ENCODE data around the gene TRIM40. TPM values are rescaled to one million over a fixed set of nuclear protein-coding genes. Genes with fewer than 3 reads are reported as not detected.

Gene TRIM40
- total RNA-seq, 2 experiments from 2014 or later = not detected

DNA sequence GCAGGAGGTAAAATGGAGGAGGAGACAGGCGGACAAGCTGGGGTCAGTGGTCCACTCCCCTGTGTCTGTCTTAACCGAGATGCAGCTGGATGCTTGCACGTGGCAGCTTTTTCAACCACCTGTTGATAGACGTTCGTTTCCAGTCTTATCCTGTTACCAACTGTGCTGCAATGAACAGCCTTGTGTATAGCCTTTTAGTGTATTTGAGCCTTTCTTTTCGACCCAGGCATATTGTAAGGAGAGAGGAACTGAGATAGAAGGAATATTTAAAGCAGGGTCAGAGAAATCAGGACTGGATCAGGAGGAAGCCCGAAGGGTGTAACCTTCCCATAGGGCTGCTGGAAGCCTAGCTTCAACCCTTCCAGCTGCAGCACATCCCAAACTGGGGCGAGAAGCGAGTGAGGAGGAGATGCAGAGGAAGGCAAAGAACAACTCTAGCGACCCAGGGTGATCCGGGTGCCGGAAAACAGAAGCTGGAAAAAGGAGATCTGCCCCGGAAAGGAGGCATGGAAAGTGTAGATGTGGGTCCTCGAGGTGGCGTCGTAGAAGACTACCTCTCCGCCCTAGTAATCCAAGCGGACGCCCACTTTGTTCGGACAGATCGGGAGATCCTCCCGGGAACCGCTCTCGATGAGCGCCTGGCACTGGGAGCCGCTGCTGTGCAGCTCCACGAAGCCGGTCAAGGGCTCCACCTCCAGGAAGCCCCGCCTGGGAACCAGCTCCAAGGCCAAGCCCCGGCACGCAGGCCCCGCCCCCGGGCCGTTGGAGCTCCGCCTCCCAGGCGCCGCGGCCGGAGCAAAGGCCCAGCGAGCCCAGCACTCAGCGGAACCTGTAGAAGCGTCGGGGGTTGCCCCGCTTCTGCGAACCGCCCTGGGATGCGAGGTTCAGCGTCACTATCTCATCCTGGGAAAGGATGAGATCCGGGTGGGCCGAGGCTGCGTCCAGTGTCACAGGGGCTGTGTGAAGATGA is 34.2 kb upstream of the TRIM40 start:
- Mint-ChIP-seq H3K4me3 (peak overlapping the region; percentile 64), H3K27me3 (peaks cover 35% of the 10 kb centered on the region), H3K9me3 (no peaks in the 10 kb centered on the region), H3K27ac (no peak overlapping the region), H3K36me3 (no peaks in the 10 kb centered on the region), H3K4me1 (ENCODE audit: low read depth) (peaks cover 49% of the 10 kb centered on the region)
- intact Hi-C loops (cut with micrococcal nuclease) = loop anchor here (2.0 kb wide), 1 partner anchor 35 kb away; the partner anchor contains the start of gene PPP1R11
- CTCF ChIA-PET = interaction anchor here (0.6 to 12.8 kb wide), 22 partner anchors 9 to 451 kb away, joined by 3 to 491 read pairs (median 4); partner anchors contain the start of genes POLR1H, PPP1R11, TRIM26 and TRIM40
- peak; percentile 78 for DNase-seq
- POLR2A ChIA-PET = interaction anchor here (1.0 kb wide), 1 partner anchor 35 kb away, joined by 4 read pairs; the partner anchor contains the start of gene PPP1R11

DNA sequence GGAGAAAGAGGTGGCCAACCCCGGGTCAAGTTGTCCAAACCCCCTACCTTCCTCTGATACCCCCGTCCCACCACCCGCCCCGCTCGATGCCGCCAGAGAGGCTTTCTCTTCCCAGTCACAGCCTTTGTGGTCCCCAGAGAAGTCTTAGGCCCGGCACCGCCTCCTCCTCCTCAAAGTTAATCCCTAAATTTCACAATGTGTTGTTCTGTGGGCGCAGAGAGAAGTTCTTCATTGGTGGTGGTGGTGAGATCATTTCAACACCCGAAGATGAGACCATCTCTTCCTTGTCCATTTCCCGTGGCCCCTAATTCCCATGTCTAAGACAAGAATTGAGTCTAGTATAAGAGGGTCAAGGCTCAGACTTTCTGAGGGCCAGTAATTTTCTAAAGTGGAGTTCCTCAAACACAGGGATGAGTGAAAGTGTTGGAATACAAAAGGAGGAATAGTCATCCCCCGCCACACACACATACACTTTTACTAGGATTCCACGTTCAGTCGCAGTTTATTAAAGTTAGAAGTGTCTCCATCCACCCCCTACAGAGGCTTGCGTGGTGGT is 33.4 kb upstream of the TRIM40 start:
- Mint-ChIP-seq H3K27me3 (peaks cover 37% of the 10 kb centered on the region), H3K36me3 (no peaks in the 10 kb centered on the region), H3K4me3 (peak overlapping the region; percentile 50), H3K9me3 (no peaks in the 10 kb centered on the region), H3K27ac (no peak overlapping the region), H3K4me1 (ENCODE audit: low read depth) (peaks cover 45% of the 10 kb centered on the region)
- peak; percentile 13 for DNase-seq
- CTCF ChIA-PET = interaction anchor here (0.5 to 12.8 kb wide), 38 partner anchors 8 to 361 kb away, joined by 3 to 491 read pairs (median 6); partner anchors contain the start of genes POLR1H, PPP1R11, TRIM26 and TRIM31
- intact Hi-C loops (cut with micrococcal nuclease) = loop anchor here (2.0 kb wide), 1 partner anchor 36 kb away; the partner anchor contains the start of gene PPP1R11
- POLR2A ChIA-PET = interaction anchor here (1.0 kb wide), 2 partner anchors 36 to 66 kb away, joined by 3 to 4 read pairs; partner anchors contain the start of gene PPP1R11

DNA sequence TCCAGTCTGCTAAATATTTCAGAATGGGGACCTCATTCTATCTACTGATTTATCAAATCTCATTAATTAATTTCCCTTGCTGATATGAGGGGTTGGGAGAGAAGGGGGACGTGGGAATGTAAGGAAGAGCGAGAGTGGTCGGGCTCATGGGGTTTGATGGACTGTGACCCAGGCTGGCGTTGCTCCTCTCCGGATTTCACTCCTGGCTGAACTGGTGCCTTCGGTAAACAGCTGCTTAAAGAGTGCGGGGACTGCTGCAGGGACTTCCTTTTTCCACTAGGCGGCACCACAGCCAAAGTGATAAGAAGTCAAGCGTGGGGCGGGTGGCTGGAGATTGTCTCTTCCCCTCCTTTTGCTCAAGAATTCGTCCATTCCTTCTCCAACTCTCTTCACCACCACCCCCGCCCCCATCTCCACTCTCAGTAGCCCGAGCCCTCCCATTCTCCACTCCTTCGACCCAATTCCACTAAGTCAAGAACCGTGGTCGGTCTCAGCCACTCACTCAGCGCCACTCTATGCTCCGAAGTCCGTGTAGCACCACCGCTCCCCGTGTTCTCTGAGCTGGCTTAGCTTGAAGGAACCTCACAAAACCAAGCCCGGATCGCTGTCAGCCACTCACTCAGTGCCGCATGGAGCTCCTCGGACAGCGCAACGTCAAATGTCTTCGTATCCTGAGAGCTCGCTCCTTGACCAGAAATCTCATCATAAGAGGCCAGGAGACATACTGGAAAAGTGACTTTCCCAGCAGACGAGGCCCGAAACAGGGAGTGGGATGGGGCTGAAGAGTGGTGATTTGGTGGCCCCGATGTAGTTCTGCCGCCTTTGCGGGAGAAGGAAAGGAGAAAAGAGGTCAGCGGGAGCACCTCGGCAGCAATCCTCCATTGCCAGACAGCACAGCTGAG is 32.7 kb upstream of the TRIM40 start:
- CTCF ChIA-PET = interaction anchor here (0.5 to 12.8 kb wide), 39 partner anchors 9 to 361 kb away, joined by 3 to 491 read pairs (median 4); partner anchors contain the start of genes POLR1H, PPP1R11, TRIM26 and TRIM31
- POLR2A ChIA-PET = interaction anchor here (1.0 to 1.9 kb wide), 4 partner anchors 28 to 65 kb away, joined by 3 to 5 read pairs (median 3); partner anchors contain the start of gene RNF39
- intact Hi-C loops (cut with micrococcal nuclease) = loop anchor here (1.0 to 2.0 kb wide), 3 partner anchors 28 to 67 kb away; partner anchors contain the start of gene PPP1R11
- peak; percentile 91 for DNase-seq
- no peak overlapping the region for H3K27ac Mint-ChIP-seq
- no peaks in the 10 kb centered on the region for H3K9me3 Mint-ChIP-seq
- H3K4me1 Mint-ChIP-seq (ENCODE audit: low read depth) = peaks cover 41% of the 10 kb centered on the region
- H3K27me3 Mint-ChIP-seq = peaks cover 41% of the 10 kb centered on the region
- no peaks in the 10 kb centered on the region for H3K36me3 Mint-ChIP-seq
- H3K4me3 Mint-ChIP-seq = peak overlapping the region; percentile 73

DNA sequence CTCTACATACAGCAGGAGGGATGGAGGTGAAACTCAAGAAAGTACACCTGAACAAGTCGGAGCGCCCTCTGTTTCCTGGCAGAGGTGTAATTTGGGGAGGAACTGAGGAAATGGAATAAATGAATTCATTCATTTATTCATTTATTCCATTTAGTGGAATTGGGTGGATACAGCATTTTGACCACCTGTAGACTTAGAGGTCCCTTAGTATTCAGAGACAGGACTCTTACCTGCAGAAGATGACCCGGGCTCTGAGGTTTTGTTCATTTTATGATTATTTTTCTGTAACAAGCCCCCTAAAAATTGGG is 32.1 kb upstream of the TRIM40 start:
- H3K27ac Mint-ChIP-seq = no peak overlapping the region
- H3K27me3 Mint-ChIP-seq = peaks cover 39% of the 10 kb centered on the region
- H3K4me1 Mint-ChIP-seq (ENCODE audit: low read depth) = peaks cover 37% of the 10 kb centered on the region
- DNase-seq = no peak
- POLR2A ChIA-PET = interaction anchor here (1.0 to 1.9 kb wide), 3 partner anchors 27 to 38 kb away, joined by 3 to 5 read pairs (median 3); partner anchors contain the start of gene RNF39
- intact Hi-C loops (cut with micrococcal nuclease) = loop anchor here (1.0 to 2.0 kb wide), 3 partner anchors 27 to 66 kb away; partner anchors contain the start of gene PPP1R11
- CTCF ChIA-PET = interaction anchor here (0.6 to 12.8 kb wide), 29 partner anchors 9 to 360 kb away, joined by 3 to 491 read pairs (median 6); partner anchors contain the start of genes POLR1H, TRIM26, TRIM31 and TRIM40
- H3K4me3 Mint-ChIP-seq = peak overlapping the region; percentile 73
- no peaks in the 10 kb centered on the region for H3K36me3 Mint-ChIP-seq
- H3K9me3 Mint-ChIP-seq = no peaks in the 10 kb centered on the region

DNA sequence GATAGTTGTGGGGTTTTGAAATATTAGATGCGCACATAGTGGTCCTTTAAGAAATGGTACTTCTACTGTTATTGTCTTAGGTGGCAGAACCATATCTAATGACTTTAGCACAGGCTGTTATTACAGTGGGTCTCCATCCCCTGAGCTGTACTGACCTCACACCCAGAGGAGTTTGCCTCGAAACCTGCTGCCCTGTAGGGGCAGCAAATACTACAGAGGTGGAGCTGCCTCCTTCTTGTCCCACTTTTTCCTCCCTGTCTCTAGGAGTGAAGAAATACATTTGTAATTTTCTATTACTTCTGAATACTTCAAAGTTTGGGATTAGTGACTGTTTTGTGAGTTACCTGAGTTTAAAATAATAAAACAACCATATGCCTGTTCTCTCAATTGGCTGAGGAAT is 31.3 kb upstream of the TRIM40 start:
- intact Hi-C loops (cut with micrococcal nuclease) = no loop called here
- Mint-ChIP-seq H3K36me3 (no peaks in the 10 kb centered on the region), H3K9me3 (no peaks in the 10 kb centered on the region), H3K27ac (no peak overlapping the region), H3K4me3 (no peak overlapping the region), H3K27me3 (peaks cover 36% of the 10 kb centered on the region), H3K4me1 (ENCODE audit: low read depth) (peaks cover 36% of the 10 kb centered on the region)
- no peak for DNase-seq
- ChIA-PET CTCF (interaction anchor here (0.5 to 12.8 kb wide), 10 partner anchors 8 to 355 kb away, joined by 3 to 491 read pairs (median 6); partner anchors contain the start of genes TRIM31 and TRIM40), POLR2A (interaction anchor here (1.9 kb wide), 1 partner anchor 26 kb away, joined by 5 read pairs; no protein-coding TSS in a partner anchor)

DNA sequence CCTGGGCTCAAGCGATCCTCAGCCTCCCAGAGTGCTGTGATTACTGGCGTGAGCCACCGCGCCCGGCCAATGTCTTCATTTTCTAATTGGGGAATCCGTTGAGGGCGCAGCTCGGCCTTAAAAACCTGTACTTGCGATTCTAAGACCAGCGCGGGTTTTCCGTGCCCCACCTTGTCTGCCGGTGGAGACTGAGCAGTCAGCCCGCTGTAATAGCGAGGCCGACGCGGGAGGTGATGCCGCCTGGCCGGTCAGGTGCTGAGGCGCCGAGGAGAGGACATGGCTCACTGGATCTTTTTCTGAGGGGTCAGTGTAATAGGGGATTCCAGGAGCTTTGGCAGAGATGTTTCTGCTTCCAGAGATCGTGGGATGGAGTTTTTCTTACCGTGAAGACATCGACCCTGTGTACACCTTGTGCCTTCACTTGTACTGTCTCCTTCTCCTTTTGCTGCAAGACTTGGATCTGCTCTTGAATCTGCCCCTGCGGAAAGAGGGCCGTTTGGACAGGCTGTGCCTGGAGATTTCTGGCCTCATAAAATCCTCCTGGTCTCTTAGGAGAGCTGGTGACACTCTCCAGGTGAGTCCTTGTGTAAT is 24.6 kb upstream of the TRIM40 start:
- peaks cover 20% of the 10 kb centered on the region for H3K4me1 Mint-ChIP-seq (ENCODE audit: low read depth)
- H3K36me3 Mint-ChIP-seq = no peaks in the 10 kb centered on the region
- intact Hi-C loops (cut with micrococcal nuclease) = no loop called here
- CTCF ChIA-PET = interaction anchor here (3.8 to 12.8 kb wide), 2 partner anchors 7 to 18 kb away, joined by 19 to 491 read pairs; partner anchors contain the start of gene TRIM40
- POLR2A ChIA-PET = interaction anchor here (0.6 kb wide), 1 partner anchor 464 kb away, joined by 3 read pairs; no protein-coding TSS in a partner anchor
- H3K27ac Mint-ChIP-seq = no peak overlapping the region
- DNase-seq = no peak
- peaks cover 37% of the 10 kb centered on the region for H3K27me3 Mint-ChIP-seq
- H3K4me3 Mint-ChIP-seq = no peak overlapping the region
- H3K9me3 Mint-ChIP-seq = no peaks in the 10 kb centered on the region

DNA sequence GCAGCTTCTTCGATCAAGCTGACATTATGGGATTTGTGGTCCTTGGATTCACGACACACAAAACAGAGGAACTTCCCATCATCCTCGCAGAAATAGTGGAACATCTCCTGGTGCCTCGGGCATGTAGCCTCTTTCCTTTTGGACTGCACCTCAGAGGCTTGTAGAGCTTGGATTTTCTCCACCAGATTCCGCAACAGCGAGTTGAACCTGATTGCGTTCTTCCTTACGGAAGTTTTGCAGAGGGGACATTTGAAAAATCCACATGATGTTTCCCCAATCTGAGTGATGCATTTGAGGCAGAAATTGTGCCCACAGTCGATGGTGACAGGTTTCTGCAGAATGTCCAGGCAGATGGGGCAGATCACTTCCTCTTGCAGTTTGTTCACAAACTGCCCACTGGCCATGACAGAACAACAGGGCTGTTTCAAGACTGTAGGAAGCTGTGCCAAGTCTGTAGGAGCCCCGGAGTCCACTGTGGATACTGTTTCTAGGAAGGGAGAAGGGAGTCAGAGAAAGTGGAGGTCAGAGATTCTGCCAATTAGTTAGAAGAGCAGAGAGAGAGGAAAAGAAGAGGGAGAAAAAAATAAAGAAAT is 23.4 kb upstream of the TRIM40 start:
- no peaks in the 10 kb centered on the region for H3K36me3 Mint-ChIP-seq
- no peak overlapping the region for H3K27ac Mint-ChIP-seq
- intact Hi-C loops (cut with micrococcal nuclease) = loop anchor here (2.0 kb wide), 1 partner anchor 16 kb away; no protein-coding TSS in a partner anchor
- peaks cover 35% of the 10 kb centered on the region for H3K27me3 Mint-ChIP-seq
- DNase-seq = no peak
- ChIA-PET POLR2A (interaction anchor here (0.6 kb wide), 1 partner anchor 20 kb away, joined by 3 read pairs; no protein-coding TSS in a partner anchor), CTCF (interaction anchor here (3.8 to 12.8 kb wide), 2 partner anchors 8 to 17 kb away, joined by 19 to 491 read pairs; partner anchors contain the start of gene TRIM40)
- H3K9me3 Mint-ChIP-seq = no peaks in the 10 kb centered on the region
- H3K4me1 Mint-ChIP-seq (ENCODE audit: low read depth) = peaks cover 20% of the 10 kb centered on the region
- H3K4me3 Mint-ChIP-seq = no peak overlapping the region

DNA sequence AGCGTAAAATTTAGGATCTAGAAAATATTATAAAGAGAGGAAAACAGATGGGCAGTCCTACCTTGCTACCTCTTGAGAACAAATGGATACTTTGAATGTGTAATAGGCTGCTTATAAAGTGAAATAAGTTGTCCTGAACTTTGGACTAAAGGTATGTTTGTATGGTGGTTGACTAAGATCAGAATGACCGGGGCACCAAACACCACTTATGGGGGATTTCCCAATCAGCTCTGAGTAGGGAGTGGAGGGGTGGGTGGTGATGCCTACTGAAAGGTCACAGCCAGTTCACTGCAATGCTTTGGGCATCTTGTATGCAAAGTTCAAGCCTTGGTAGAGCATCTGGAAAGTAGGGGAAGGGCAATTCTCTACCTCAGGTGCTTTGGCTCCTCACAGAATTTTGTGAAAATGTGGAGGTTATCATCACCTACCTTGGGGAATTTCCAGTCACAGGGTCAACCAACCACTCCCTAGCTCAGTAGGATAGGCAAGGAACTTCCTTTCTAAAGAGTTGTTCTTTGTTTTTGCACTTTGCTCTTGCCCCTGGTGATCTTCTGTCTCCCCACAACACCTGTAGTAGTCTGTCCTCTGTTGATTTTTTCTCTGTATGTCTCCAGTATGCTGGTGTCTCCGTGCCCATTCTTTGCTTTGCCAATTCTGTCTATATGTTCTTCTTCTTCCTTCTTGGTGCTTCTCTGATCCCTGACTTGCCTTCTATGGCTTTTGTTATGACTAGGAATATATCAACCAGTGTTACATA is 22.8 kb upstream of the TRIM40 start, which contains the start of gene TRIM31:
Gene TRIM31 (minus strand): TSS at position 88 of the 757 bp plus-strand sequence. CDS start 285 bp downstream, outside the sequence.
- Mint-ChIP-seq H3K36me3 (no peaks in the 10 kb centered on the region), H3K4me1 (ENCODE audit: low read depth) (peaks cover 17% of the 10 kb centered on the region), H3K27me3 (peaks cover 32% of the 10 kb centered on the region), H3K27ac (no peak within 1 kb of the TSS), H3K9me3 (no peaks in the 10 kb centered on the region), H3K4me3 (no peak within 1 kb of the TSS)
- intact Hi-C loops (cut with micrococcal nuclease) = loop anchor here (2.0 kb wide), 1 partner anchor 16 kb away; no protein-coding TSS in a partner anchor
- POLR2A ChIA-PET = no interaction called here
- DNase-seq = peak; percentile 21
- CTCF ChIA-PET = interaction anchor here (3.8 to 12.8 kb wide), 2 partner anchors 9 to 16 kb away, joined by 19 to 491 read pairs; partner anchors contain the start of gene TRIM40

DNA sequence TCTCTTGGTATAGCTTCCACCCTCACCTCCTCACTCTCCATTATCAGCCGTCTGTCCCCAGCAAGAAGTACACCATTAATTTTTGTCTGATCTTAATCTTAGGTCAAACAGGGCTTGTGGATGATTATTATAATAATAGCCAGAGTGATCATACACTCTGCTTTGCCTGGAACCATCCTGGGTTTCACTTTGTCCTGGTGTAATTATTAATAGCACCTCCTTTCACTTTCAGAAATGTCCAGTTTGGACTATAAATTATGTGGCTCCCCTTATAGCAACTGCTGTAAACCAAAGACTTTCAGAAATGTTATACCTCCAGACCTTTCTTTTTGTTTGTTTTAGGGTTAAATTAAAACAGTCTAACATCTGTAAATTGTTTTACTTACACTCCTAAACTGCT is 22.1 kb upstream of the TRIM40 start:
- Mint-ChIP-seq H3K27ac (no peak overlapping the region), H3K4me3 (no peak overlapping the region), H3K27me3 (peaks cover 31% of the 10 kb centered on the region), H3K9me3 (no peaks in the 10 kb centered on the region), H3K4me1 (ENCODE audit: low read depth) (peaks cover 17% of the 10 kb centered on the region), H3K36me3 (no peaks in the 10 kb centered on the region)
- intact Hi-C loops (cut with micrococcal nuclease) = loop anchor here (2.0 kb wide), 1 partner anchor 15 kb away; no protein-coding TSS in a partner anchor
- POLR2A ChIA-PET = no interaction called here
- DNase-seq = no peak
- CTCF ChIA-PET = interaction anchor here (0.7 to 3.8 kb wide), 2 partner anchors 10 to 17 kb away, joined by 4 to 19 read pairs; no protein-coding TSS in a partner anchor

Measured in activated CD4-positive, alpha-beta memory T cell treated with anti-CD3 and anti-CD28 coated beads for 36 hours (primary cell).